ENCODE results near the gene WFDC9. TPM values are rescaled to one million over a fixed set of nuclear protein-coding genes. Genes with fewer than 3 reads are reported as not detected.

Gene WFDC9
- total and polyA plus RNA-seq, 2 of the 8 experiments (the other 6 are each of a cell fraction or from before 2014, with no cell fraction given): not detected

- H2BK12ac ChIP-seq (ENCODE audit: low read depth, low read length): no peak overlapping the region
- no peak overlapping the region for H3K23ac ChIP-seq (ENCODE audit: insufficient read length)
- no peak overlapping the region for H3K14ac ChIP-seq (ENCODE audit: insufficient read length)
- no peak overlapping the region for H2AK5ac ChIP-seq (ENCODE audit: low read depth, low read length)
- H4K91ac ChIP-seq (replicated peaks; ENCODE audit: insufficient read length, low read length): no peak overlapping the region
- ChIA-PET POLR2A (ENCODE audit: partially characterized antibody) (interaction anchor here (0.7 kb wide), 1 partner anchor 111 kb away, joined by 3 read pairs; no protein-coding TSS in a partner anchor), CTCF (ENCODE audit: partially characterized antibody) (no interaction called here)
- TF ChIP-seq TCF12 (IDR thresholded peaks at IDR 0.05; ENCODE audit: low read depth, low read length) (no peak), SAP30 (IDR thresholded peaks at IDR 0.05; ENCODE audit: insufficient read depth, insufficient replicate concordance, low read length) (no peak), EZH2 (IDR thresholded peaks at IDR 0.05; ENCODE audit: low read depth, low read length, severe bottlenecking) (no peak), ATF3 (IDR thresholded peaks at IDR 0.05; ENCODE audit: insufficient read depth, low read depth, low read length) (no peak), CHD2 (IDR thresholded peaks at IDR 0.05; ENCODE audit: low read length) (no peak), TAF1 (IDR thresholded peaks at IDR 0.05; ENCODE audit: low read depth, low read length) (no peak), POLR2AphosphoS5 (IDR thresholded peaks at IDR 0.05; ENCODE audit: low read depth, low read length) (no peak), KDM5A (IDR thresholded peaks at IDR 0.05; ENCODE audit: low read length) (no peak)
- H3K23me2 ChIP-seq (ENCODE audit: low read depth, low read length): no peaks in the 10 kb centered on the region
- no peak overlapping the region for H4K8ac ChIP-seq (ENCODE audit: extremely low read depth, insufficient read depth, low read length)
- H3K36me3 ChIP-seq (ENCODE audit: control insufficient read depth in 2 of 4, insufficient read depth in 4 of 4, low read length in 3 of 4): no peaks in the 10 kb centered on the region
- no peaks in the 10 kb centered on the region for H4K20me1 ChIP-seq (replicated peaks in 1 of 2; ENCODE audit: control insufficient read depth in 1 of 2, insufficient read depth in 2 of 2, low read length in 2 of 2)
- no peaks in the 10 kb centered on the region for H3K27me3 ChIP-seq (replicated peaks in 1 of 4; ENCODE audit: control insufficient read depth in 3 of 4, extremely low read depth in 1 of 4, insufficient read depth in 3 of 4, low read length in 3 of 4)
- no peak overlapping the region for H3K18ac ChIP-seq (ENCODE audit: extremely low read depth, low read length)
- no peak overlapping the region for H2BK120ac ChIP-seq (replicated peaks; ENCODE audit: low read depth, low read length)
- H3K4me2 ChIP-seq (ENCODE audit: insufficient read depth in 1 of 2, low read depth in 2 of 2, low read length in 2 of 2): no peak overlapping the region
- no peak overlapping the region for H2BK5ac ChIP-seq (ENCODE audit: low read depth, low read length)
- H3K27ac ChIP-seq (ENCODE audit: low read depth, low read length): no peak overlapping the region
- no peaks in the 10 kb centered on the region for H3K79me2 ChIP-seq (ENCODE audit: control insufficient read depth in 1 of 2, insufficient read depth in 2 of 2, low read length in 2 of 2)
- 91% methylated on average over 5 of the region's 5 CpGs; no CpG with 5 or more reads in 1 of the 2 experiments for WGBS, 2 experiments (ENCODE audit: extremely low coverage in 1 of 2, insufficient coverage in 1 of 2, insufficient read length in 1 of 2, insufficient replicate concordance in 2 of 2, low coverage in 1 of 2, low lambda C conversion rate in 2 of 2, missing lambda C conversion rate in 1 of 2)
- H2BK20ac ChIP-seq (ENCODE audit: low read length): no peak overlapping the region
- H3K4me3 ChIP-seq (ENCODE audit: extremely low read depth in 1 of 4, insufficient read depth in 2 of 4, low read depth in 3 of 4, low read length in 4 of 4): no peak overlapping the region
- no peak overlapping the region for H3K56ac ChIP-seq (replicated peaks; ENCODE audit: insufficient read length, low read depth, low read length)
- DNase-seq (ENCODE audit: low read depth in 1 of 2, low spot score in 2 of 2): no peak
- no peaks in the 10 kb centered on the region for H3K9me3 ChIP-seq (ENCODE audit: insufficient read depth in 2 of 2, low read depth in 1 of 2, low read length in 1 of 2)
- H3K9ac ChIP-seq (replicated peaks in 1 of 4; ENCODE audit: extremely low read depth in 1 of 4, low read depth in 3 of 4, low read length in 3 of 4): no peak overlapping the region
- no peaks in the 10 kb centered on the region for H3K79me1 ChIP-seq (ENCODE audit: low read depth, low read length)
- no peak overlapping the region for H2AFZ ChIP-seq (ENCODE audit: low read length)
- H3K4ac ChIP-seq (replicated peaks; ENCODE audit: insufficient read length, low read depth, low read length): no peak overlapping the region
- no peak for FAIRE-seq
- H4K5ac ChIP-seq (ENCODE audit: insufficient read length, low read depth, low read length): no peak overlapping the region
- H3K4me1 ChIP-seq (replicated peaks in 1 of 4; ENCODE audit: control insufficient read depth in 3 of 4, insufficient read depth in 4 of 4, low read length in 3 of 4): no peaks in the 10 kb centered on the region
- H2BK15ac ChIP-seq (ENCODE audit: low read length): no peak overlapping the region
Observed at GRCh38 chr20:45639687-45640086, 8.6 kb upstream of the WFDC9 start.
